ENCODE measurements around the gene CYFIP2.
"Not testable (repeated sequence)": the region's sequence is repeated elsewhere in the genome, so short reads cannot be mapped to it uniquely, and the experiment has no call there.

CYFIP2 gene

GRCh38 chr5:157265714-157266285 is at the start of gene CYFIP2:
Gene CYFIP2, plus strand, starts transcription at chr5:157266123. Its CDS starts 19,239 bp downstream, at chr5:157285362.
- DNase-seq (ENCODE audit: low read depth) = peak; percentile 70

GRCh38 chr5:157216391-157217142 is 49.4 kb upstream of the CYFIP2 start:
- DNase-seq (ENCODE audit: low read depth) = no peak

GRCh38 chr5:157217289-157218024 is 48.5 kb upstream of the CYFIP2 start:
- no peak for DNase-seq (ENCODE audit: low read depth)

- DNase-seq (ENCODE audit: low read depth) = no peak
Observed at GRCh38 chr5:157219491-157220271, 46.2 kb upstream of the CYFIP2 start.

- no peak for DNase-seq (ENCODE audit: low read depth)
Observed at GRCh38 chr5:157221959-157222358, 44.0 kb upstream of the CYFIP2 start.

GRCh38 chr5:157222506-157223230 is 43.3 kb upstream of the CYFIP2 start:
- no peak for DNase-seq (ENCODE audit: low read depth)

- no peak for DNase-seq (ENCODE audit: low read depth)
Observed at GRCh38 chr5:157225469-157226422, 40.2 kb upstream of the CYFIP2 start.

GRCh38 chr5:157230610-157231009 is 35.3 kb upstream of the CYFIP2 start:
- no peak for DNase-seq (ENCODE audit: low read depth)

- DNase-seq (ENCODE audit: low read depth) = no peak
Observed at GRCh38 chr5:157232706-157233105, 33.2 kb upstream of the CYFIP2 start.

- DNase-seq (ENCODE audit: low read depth) = no peak
Observed at GRCh38 chr5:157233515-157233914, 32.4 kb upstream of the CYFIP2 start.

GRCh38 chr5:157236423-157236822 is 29.5 kb upstream of the CYFIP2 start:
- no peak for DNase-seq (ENCODE audit: low read depth)

- DNase-seq (ENCODE audit: low read depth) = no peak
Observed at GRCh38 chr5:157241483-157241882, 24.4 kb upstream of the CYFIP2 start.

- not testable (repeated sequence) for DNase-seq (ENCODE audit: low read depth)
Observed at GRCh38 chr5:157244704-157245103, 21.2 kb upstream of the CYFIP2 start.

- no peak for DNase-seq (ENCODE audit: low read depth)
Observed at GRCh38 chr5:157245476-157245875, 20.4 kb upstream of the CYFIP2 start.

- DNase-seq (ENCODE audit: low read depth) = no peak
Observed at GRCh38 chr5:157245886-157246285, 20.0 kb upstream of the CYFIP2 start.

- no peak for DNase-seq (ENCODE audit: low read depth)
Observed at GRCh38 chr5:157247267-157247666, 18.7 kb upstream of the CYFIP2 start.

GRCh38 chr5:157248821-157249470 is 17.0 kb upstream of the CYFIP2 start:
- no peak for DNase-seq (ENCODE audit: low read depth)

- no peak for DNase-seq (ENCODE audit: low read depth)
Observed at GRCh38 chr5:157252711-157253465, 13.0 kb upstream of the CYFIP2 start.

GRCh38 chr5:157253547-157253946 is 12.4 kb upstream of the CYFIP2 start:
- no peak for DNase-seq (ENCODE audit: low read depth)
